OCI-LY3 (cell line): ENCODE measurements around the gene SH3RF3.

Experiments used
- EZH2phosphoT487 ChIP-seq: fragments of 200-600 bp; shearing (Covaris generic); IDR thresholded peaks from 2 replicates; pipeline ENCODE4 v1.6.1; 2018; ENCODE audit warnings: antibody characterized with exemption, mixed run types, low read depth
- TF ChIP-seq, protein P1 (sequence below): fragments of 200-600, 300-600 bp; sonication (generic); IDR thresholded peaks from 2 replicates; pipeline ENCODE4 v1.5.1; 2014; ENCODE audit warnings: antibody characterized with exemption, low read length, low read depth

DNA sequence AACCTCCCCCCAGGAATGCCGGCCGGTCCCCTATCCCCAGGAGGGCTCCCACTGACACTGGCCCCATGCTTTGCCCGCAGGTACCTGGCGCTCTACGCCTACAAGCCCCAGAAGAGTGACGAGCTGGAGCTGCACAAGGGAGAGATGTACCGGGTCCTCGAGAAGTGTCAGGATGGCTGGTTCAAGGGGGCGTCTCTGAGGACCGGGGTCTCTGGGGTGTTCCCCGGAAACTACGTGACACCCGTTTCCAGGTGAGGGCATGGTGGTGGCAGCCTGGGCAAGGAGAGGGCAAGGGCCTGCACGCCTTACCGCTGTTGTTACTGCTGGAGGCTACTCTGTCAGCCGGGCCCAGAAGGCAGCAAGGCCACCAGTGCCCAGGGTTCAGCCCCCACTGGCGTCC lies 303.4 kb downstream of the SH3RF3 start:
- TF ChIP-seq, protein P1, sequence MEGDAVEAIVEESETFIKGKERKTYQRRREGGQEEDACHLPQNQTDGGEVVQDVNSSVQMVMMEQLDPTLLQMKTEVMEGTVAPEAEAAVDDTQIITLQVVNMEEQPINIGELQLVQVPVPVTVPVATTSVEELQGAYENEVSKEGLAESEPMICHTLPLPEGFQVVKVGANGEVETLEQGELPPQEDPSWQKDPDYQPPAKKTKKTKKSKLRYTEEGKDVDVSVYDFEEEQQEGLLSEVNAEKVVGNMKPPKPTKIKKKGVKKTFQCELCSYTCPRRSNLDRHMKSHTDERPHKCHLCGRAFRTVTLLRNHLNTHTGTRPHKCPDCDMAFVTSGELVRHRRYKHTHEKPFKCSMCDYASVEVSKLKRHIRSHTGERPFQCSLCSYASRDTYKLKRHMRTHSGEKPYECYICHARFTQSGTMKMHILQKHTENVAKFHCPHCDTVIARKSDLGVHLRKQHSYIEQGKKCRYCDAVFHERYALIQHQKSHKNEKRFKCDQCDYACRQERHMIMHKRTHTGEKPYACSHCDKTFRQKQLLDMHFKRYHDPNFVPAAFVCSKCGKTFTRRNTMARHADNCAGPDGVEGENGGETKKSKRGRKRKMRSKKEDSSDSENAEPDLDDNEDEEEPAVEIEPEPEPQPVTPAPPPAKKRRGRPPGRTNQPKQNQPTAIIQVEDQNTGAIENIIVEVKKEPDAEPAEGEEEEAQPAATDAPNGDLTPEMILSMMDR: no peak
- no peak for TF ChIP-seq EZH2phosphoT487
